PC-3 (cell line): ENCODE measurements around the gene ABL2.

Source experiments
- CTCF ChIP-seq: fragments of 300-600 bp; sonication (generic); conservative IDR thresholded peaks from 2 replicates; pipeline ENCODE4 v1.5.1; 2017; ENCODE audit warnings: antibody characterized with exemption, low read depth, mild to moderate bottlenecking, low read length
- EZH2 ChIP-seq: fragments of 300-600 bp; sonication (generic); IDR thresholded peaks from one replicate; pipeline ENCODE4 v1.6.1; 2017; ENCODE audit warnings: antibody characterized with exemption, mild to moderate bottlenecking, low read length; ENCODE audit not compliant: unreplicated experiment
- EZH2phosphoT487 ChIP-seq: fragments of 300-600 bp; sonication (generic); IDR thresholded peaks from 2 replicates; pipeline ENCODE4 v1.6.1; 2018; ENCODE audit warnings: mild to moderate bottlenecking, antibody characterized with exemption, low read length, borderline replicate concordance

GRCh38 chr1:179217943-179218507, 11.5 kb downstream of the ABL2 start:
- no peak for TF ChIP-seq CTCF
- no peak for TF ChIP-seq EZH2
- TF ChIP-seq EZH2phosphoT487: no peak
